ENCODE measurements around the gene UNC45A.

DNA sequence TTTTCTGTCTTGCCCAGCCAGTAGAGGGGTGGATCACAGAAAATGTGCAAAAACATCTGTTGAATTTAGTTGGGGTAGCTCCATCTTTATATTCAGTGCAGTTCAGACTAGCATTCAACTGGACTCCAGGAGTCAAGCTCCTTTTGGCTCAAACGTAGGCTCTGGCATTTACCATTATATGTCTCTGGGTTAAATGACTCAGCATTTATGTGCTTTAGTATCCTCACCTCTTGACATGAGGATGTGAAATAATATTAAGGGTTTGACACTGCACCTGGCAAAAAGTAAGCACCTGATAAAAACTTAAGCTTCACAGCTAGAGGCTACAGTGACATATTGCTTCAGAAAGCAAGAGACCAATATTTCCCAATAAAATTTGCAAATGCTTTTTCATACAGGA lies 44.5 kb downstream of the UNC45A start:
- TF ChIP-seq, protein P1, sequence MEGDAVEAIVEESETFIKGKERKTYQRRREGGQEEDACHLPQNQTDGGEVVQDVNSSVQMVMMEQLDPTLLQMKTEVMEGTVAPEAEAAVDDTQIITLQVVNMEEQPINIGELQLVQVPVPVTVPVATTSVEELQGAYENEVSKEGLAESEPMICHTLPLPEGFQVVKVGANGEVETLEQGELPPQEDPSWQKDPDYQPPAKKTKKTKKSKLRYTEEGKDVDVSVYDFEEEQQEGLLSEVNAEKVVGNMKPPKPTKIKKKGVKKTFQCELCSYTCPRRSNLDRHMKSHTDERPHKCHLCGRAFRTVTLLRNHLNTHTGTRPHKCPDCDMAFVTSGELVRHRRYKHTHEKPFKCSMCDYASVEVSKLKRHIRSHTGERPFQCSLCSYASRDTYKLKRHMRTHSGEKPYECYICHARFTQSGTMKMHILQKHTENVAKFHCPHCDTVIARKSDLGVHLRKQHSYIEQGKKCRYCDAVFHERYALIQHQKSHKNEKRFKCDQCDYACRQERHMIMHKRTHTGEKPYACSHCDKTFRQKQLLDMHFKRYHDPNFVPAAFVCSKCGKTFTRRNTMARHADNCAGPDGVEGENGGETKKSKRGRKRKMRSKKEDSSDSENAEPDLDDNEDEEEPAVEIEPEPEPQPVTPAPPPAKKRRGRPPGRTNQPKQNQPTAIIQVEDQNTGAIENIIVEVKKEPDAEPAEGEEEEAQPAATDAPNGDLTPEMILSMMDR (IDR thresholded peaks at IDR 0.05; ENCODE audit: low read length): no peak
- TF ChIP-seq EZH2phosphoT487 (IDR thresholded peaks at IDR 0.05; ENCODE audit: low read length): no peak
- TF ChIP-seq EZH2 (optimal IDR thresholded peaks at IDR 0.05; ENCODE audit: low read depth, low read length): no peak

Data from MM.1S (cell line).